ENCODE measurements around the gene CFB.
A peak's percentile ranks its signal among the peaks of the same experiment; 100 is the strongest.

The CFB gene

DNA sequence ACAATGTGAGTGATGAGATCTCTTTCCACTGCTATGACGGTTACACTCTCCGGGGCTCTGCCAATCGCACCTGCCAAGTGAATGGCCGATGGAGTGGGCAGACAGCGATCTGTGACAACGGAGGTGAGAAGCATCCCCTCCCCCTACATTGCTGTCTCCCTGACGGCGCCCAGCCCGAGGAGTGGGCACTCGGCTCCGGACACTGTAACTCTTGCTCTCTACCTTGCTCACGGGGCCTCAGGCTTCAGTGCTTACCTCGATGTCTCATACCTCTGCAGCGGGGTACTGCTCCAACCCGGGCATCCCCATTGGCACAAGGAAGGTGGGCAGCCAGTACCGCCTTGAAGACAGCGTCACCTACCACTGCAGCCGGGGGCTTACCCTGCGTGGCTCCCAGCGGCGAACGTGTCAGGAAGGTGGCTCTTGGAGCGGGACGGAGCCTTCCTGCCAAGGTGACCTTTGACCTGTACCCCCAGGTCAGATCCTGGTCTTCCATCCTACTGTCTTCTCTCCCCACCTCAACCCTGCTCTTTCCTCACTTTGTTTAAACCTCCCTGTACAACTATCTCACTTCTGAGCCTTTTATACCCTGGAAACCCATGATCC, 1.3 kb downstream of the CFB start:
- Histone ChIP-seq H3K4me1 (ENCODE audit: control insufficient read depth, insufficient read depth, low read length) (no peaks in the 10 kb centered on the region), H3K36me3 (ENCODE audit: control insufficient read depth in 2 of 2, insufficient read depth in 1 of 2, low read length in 2 of 2) (peaks cover 0 to 17% of the 10 kb centered on the region in 2 experiments; a peak in 1 of 3 replicates), H3K9me3 (ENCODE audit: control insufficient read depth, insufficient read depth, low read depth, low read length) (no peaks in the 10 kb centered on the region), H3K27ac (ENCODE audit: extremely low read depth, low read depth, low read length) (no peak overlapping the region), H3K4me3 (ENCODE audit: low read depth, low read length) (no peak overlapping the region)
- TF ChIP-seq HIC1 (tag by site-specific recombination; IDR thresholded peaks at IDR 0.05) (0 out of 2 replicates have a peak, but pooled peaks have one; percentile 27), BCL11B (tag by site-specific recombination; IDR thresholded peaks at IDR 0.05; ENCODE audit: low read depth) (peak; percentile 41; the same call in 1 of the 2 replicates), PBX3 (CRISPR knock-in tag; IDR thresholded peaks at IDR 0.05) (no peak)
- ChIA-PET CTCF (interaction anchor here (0.6 kb wide), 1 partner anchor 1008 kb away, joined by 5 read pairs; no protein-coding TSS in a partner anchor), POLR2A (interaction anchor here (1.8 to 1.9 kb wide), 2 partner anchors 17 to 25 kb away, joined by 3 to 8 read pairs; partner anchors contain the start of gene DXO)

- CTCF ChIA-PET: interaction anchor here (0.6 to 0.7 kb wide), 3 partner anchors 149 to 1007 kb away, joined by 3 to 5 read pairs (median 3); no protein-coding TSS in a partner anchor
- no peak overlapping the region for H3K27ac ChIP-seq (ENCODE audit: extremely low read depth, low read depth, low read length)
- H3K4me1 ChIP-seq (ENCODE audit: control insufficient read depth, insufficient read depth, low read length): no peaks in the 10 kb centered on the region
- H3K4me3 ChIP-seq (ENCODE audit: low read depth, low read length): no peak overlapping the region
- no peaks in the 10 kb centered on the region for H3K9me3 ChIP-seq (ENCODE audit: control insufficient read depth, insufficient read depth, low read depth, low read length)
- POLR2A ChIA-PET: interaction anchor here (1.0 to 1.9 kb wide), 4 partner anchors 17 to 85 kb away, joined by 3 to 8 read pairs (median 3); partner anchors contain the start of genes DXO and NEU1
- H3K36me3 ChIP-seq (ENCODE audit: control insufficient read depth in 2 of 2, insufficient read depth in 1 of 2, low read length in 2 of 2): peaks cover 0 to 24% of the 10 kb centered on the region in 2 experiments; a peak in 1 of 3 replicates
- TF ChIP-seq KLF8 (tag by site-specific recombination; IDR thresholded peaks at IDR 0.05) (no peak), ZNF596 (tag by site-specific recombination; IDR thresholded peaks at IDR 0.05) (no peak), ZNF629 (tag by site-specific recombination; IDR thresholded peaks at IDR 0.05) (no peak), ZNF391 (tag by site-specific recombination; IDR thresholded peaks at IDR 0.05; ENCODE audit: borderline replicate concordance, low read depth) (no peak), ZNF561 (tag by site-specific recombination; IDR thresholded peaks at IDR 0.05; ENCODE audit: borderline replicate concordance) (no peak), ZNF830 (tag by site-specific recombination; IDR thresholded peaks at IDR 0.05; ENCODE audit: low read depth) (no peak), ZNF677 (tag by site-specific recombination; IDR thresholded peaks at IDR 0.05) (no peak), PRDM2 (tag by site-specific recombination; IDR thresholded peaks at IDR 0.05; ENCODE audit: borderline replicate concordance) (no peak), PATZ1 (tag by site-specific recombination; IDR thresholded peaks at IDR 0.05) (no peak), ZNF148 (tag by site-specific recombination; IDR thresholded peaks at IDR 0.05; ENCODE audit: borderline replicate concordance) (no peak)
- TF ChIP-seq, protein P1, sequence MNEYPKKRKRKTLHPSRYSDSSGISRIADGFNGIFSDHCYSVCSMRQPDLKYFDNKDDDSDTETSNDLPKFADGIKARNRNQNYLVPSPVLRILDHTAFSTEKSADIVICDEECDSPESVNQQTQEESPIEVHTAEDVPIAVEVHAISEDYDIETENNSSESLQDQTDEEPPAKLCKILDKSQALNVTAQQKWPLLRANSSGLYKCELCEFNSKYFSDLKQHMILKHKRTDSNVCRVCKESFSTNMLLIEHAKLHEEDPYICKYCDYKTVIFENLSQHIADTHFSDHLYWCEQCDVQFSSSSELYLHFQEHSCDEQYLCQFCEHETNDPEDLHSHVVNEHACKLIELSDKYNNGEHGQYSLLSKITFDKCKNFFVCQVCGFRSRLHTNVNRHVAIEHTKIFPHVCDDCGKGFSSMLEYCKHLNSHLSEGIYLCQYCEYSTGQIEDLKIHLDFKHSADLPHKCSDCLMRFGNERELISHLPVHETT (tag by site-specific recombination; IDR thresholded peaks at IDR 0.05): no peak
- TF ChIP-seq, protein P2, sequence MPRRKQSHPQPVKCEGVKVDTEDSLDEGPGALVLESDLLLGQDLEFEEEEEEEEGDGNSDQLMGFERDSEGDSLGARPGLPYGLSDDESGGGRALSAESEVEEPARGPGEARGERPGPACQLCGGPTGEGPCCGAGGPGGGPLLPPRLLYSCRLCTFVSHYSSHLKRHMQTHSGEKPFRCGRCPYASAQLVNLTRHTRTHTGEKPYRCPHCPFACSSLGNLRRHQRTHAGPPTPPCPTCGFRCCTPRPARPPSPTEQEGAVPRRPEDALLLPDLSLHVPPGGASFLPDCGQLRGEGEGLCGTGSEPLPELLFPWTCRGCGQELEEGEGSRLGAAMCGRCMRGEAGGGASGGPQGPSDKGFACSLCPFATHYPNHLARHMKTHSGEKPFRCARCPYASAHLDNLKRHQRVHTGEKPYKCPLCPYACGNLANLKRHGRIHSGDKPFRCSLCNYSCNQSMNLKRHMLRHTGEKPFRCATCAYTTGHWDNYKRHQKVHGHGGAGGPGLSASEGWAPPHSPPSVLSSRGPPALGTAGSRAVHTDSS (tag by site-specific recombination; IDR thresholded peaks at IDR 0.05): no peak
Observed at GRCh38 chr6:31947864-31948263, 2.0 kb downstream of the CFB start.

Data from HEK293 (cell line).